ENCODE results near the gene TKT.

DNA sequence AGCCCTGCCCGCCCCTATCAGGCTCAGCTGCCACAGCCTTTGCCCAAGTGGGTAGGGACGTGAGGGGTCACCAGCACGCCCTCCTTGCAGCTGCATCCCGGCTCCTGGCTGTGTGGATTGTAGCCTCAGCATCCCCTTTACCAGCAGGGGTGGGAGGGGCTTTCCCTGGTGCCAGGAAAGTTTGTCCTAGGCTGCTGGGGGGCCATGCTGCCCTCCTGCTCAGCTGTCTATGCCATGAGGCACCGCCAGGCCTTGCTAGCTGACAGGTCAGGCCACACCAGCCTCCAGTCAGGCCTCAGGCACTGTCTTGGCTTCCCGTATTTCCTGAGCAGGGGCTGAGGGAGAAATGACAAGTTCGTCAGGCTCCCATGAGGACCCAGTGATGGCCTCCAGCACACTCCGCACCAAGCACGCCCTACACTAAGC, 32.3 kb downstream of the TKT start:
- TF ChIP-seq, protein P1, sequence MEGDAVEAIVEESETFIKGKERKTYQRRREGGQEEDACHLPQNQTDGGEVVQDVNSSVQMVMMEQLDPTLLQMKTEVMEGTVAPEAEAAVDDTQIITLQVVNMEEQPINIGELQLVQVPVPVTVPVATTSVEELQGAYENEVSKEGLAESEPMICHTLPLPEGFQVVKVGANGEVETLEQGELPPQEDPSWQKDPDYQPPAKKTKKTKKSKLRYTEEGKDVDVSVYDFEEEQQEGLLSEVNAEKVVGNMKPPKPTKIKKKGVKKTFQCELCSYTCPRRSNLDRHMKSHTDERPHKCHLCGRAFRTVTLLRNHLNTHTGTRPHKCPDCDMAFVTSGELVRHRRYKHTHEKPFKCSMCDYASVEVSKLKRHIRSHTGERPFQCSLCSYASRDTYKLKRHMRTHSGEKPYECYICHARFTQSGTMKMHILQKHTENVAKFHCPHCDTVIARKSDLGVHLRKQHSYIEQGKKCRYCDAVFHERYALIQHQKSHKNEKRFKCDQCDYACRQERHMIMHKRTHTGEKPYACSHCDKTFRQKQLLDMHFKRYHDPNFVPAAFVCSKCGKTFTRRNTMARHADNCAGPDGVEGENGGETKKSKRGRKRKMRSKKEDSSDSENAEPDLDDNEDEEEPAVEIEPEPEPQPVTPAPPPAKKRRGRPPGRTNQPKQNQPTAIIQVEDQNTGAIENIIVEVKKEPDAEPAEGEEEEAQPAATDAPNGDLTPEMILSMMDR (IDR thresholded peaks at IDR 0.05) = no peak
- TF ChIP-seq POLR2A (IDR thresholded peaks at IDR 0.05) (no peak), POLR2AphosphoS5 (IDR thresholded peaks at IDR 0.05) (no peak), EP300 (IDR thresholded peaks at IDR 0.05; ENCODE audit: low read depth) (no peak)

Measured in transverse colon (tissue), 4 donors.